HG02943 (cell line): Measurements from ENCODE around the gene SHISA8.

Experiments
- ATAC-seq: cut with Tn5 transposase; IDR thresholded peaks from one replicate; pipeline ENCODE4 v1.9.1; 2021; ENCODE audit warnings: mild to moderate bottlenecking, low read depth, moderate library complexity; ENCODE audit not compliant: unreplicated experiment

The SHISA8 gene

DNA sequence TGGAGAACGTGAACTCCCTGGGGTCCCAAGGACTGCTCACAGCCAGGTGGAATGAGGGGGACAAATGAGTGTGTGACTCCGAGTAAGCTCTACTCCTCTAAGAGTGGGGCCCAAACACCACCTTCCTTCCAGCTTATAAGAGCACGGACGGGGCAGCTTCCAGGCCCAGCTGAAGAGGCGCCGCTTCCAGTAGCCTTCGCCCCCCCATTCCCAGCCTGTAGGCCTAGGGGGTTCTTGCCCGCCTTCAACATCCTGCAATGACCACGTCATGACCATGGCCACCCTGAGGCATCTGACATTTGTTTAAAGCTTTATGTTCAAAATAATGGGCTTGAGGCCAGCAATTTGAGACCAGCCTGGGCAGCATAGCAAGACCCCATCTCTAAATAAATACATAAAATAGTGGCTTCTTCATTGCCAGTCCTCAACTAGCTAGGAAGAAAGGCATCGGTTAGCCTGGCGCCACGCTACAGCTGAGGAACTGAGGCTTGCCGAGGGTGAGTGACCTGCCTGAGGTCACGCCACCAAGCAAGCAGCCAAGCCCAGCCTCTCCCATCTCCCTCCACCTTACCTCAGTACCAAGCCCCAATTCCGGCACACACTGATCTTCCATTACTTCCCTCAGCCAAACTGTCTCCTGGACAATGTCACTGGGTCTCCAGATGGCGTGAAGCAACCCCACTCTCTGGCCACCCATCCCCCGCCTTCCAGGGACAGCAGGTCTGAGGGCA lies 19.6 kb upstream of the SHISA8 start:
- no peak for ATAC-seq

DNA sequence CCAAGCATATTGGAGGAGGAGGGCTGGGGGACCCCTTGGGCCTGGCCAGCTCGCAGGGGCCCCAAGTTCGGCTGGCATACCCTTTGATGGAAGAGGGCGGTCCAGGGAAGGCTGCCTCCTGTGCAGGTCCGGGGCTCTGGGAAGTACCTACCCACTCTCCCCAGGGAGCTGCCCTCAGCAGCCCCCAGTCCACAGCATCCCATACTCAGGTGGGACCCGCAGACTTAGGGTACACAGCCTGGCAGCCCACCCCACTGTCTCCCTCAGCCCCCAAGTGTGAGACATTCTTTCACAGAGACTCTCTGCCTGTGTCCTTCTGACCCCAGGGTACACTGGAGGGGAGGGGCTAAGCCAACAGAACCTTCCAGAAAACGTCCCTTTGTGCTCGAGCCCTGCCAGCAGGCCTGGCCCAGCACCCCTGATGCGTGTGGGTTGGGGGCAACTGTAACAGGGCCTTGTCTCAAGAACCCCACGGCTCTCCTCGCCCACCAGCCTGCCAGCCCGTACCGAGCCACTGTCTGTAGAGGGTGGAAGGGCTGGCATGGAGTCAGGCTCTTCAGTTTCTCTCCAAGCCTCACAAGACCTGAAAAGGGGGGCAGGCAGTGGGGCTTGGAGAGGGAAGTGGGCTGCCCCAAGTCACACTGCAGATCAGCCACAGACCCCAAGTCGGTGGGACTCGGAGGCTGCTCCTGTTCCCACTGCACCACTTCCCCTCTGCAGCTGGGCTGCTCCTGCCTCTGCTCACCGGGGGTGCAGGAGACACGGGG lies 18.7 kb upstream of the SHISA8 start:
- ATAC-seq, result no peak

DNA sequence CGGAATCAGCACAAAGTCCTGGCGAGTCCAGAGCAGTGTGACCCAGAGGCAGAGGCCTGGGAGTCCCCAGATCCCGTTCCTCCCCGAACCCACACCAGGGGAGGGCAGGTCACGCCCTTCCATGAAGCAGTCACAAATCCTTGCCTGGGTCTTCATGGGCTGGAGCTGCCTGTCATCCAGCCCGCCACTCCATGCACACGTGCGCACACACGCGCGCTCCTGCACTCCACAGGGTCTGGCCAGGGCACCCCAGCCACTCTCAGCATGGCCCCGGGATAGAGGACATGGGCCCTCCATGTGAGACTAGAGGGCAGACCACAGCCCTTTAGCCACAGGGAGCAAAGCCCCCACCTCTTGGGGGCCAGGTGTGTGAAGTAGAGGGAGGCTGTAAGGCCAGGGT lies 17.5 kb upstream of the SHISA8 start:
- ATAC-seq, result no peak

DNA sequence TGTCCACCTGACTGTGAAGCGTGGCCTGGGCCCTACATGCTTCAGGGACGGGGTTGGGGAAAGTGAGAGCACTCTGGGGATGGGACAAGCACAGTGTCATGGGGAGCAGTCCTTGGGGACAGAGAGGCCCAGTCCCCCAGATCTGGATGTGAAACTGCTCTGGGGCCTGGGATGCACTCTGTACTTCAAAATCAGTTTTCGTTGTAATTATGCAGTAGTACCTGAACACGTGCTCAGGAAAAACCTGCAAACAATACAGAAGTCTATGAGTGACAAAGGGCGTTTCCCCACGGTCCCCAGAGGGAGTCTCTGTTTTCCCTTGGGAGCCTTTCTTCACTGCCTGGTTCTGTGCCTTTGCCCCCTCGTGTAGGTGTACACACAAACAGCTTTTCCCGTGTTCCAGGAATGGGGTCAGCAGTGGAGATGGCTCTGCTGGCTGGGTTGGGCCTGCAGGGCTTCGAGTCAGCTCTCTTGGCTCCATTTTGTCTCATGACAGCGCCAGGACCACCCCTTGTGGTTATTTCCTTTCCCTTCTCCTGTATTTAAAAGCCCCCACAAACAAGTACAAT lies 16.9 kb upstream of the SHISA8 start:
- no peak for ATAC-seq

DNA sequence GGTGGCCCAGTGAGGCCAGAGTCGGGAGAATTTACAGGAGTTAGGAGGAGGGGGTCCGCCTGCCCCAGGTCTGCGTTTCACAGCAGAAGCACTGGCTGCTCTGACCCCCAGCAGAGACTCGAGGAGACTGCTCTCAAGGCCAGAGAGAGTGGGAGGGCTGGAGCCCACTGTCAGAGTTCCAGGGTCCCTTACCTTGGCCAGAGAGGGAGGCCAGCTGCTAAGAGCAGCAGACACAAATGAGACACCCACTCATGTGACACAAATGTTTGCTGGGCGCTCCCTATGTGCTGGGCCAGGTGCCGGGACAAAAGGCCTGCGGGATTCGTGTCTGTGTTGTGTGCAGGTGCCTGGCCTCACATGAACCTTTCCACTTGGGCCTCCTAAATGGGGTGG lies 14.5 kb upstream of the SHISA8 start:
- no peak for ATAC-seq

DNA sequence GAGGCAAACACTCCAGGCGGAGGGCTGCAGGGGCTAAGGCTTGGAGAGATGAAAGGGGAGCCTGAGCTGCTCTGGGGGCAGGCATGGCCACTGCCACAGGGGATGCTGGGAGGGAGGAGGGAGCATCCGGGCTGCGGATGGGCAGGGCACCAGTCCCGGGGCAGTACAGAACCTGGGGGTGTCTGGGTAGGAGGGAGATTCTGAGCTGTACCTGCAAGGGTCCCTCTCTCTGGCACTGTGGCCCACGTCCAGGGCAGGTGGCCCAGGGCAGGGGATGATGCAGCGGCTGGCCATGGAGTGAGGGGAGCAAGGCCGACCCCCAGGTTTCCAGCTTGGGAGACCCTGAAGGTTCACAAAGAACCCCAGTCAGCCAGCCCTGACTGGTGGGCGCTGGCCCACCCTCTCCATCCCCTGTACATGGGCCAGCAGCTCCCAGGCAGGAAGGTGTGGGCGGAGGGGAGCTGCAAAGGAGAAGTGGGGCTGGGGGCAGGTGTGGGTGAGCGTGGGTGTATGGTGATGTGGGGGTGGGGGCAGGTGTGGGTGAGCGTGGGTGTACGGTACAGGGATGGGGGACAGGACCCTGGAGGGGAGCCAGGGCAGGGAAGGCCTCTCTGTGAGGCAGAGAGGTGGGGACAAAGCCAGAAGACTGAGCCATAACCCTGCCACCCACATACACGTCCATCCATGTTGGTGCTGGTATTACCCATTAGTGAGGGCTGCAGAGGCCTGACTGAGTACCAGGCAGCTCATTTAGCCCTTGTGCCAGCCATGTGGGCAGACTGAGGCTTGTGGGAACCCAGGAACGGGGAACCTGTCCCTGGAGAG lies 13.9 kb upstream of the SHISA8 start:
- no peak for ATAC-seq

DNA sequence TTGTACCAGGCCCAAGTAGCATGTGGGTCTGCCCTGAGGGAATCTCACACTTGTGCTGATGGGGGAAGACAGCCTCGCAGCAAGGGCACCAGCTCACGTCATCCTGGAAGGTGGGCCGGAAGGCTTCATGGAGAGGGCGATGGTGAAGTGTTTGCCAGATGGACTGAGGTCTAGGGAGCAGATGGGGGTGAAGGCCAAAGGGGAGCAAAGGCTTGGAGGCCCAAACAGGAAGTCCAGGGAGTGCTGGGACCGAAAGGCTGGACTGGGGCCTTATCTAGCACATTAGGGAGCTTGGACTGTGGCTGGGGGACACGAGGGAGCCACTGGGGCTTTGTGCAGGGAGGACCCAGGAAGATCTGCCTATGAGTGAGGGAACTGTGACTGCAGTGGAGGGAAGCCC lies 12.9 kb upstream of the SHISA8 start:
- no peak for ATAC-seq

DNA sequence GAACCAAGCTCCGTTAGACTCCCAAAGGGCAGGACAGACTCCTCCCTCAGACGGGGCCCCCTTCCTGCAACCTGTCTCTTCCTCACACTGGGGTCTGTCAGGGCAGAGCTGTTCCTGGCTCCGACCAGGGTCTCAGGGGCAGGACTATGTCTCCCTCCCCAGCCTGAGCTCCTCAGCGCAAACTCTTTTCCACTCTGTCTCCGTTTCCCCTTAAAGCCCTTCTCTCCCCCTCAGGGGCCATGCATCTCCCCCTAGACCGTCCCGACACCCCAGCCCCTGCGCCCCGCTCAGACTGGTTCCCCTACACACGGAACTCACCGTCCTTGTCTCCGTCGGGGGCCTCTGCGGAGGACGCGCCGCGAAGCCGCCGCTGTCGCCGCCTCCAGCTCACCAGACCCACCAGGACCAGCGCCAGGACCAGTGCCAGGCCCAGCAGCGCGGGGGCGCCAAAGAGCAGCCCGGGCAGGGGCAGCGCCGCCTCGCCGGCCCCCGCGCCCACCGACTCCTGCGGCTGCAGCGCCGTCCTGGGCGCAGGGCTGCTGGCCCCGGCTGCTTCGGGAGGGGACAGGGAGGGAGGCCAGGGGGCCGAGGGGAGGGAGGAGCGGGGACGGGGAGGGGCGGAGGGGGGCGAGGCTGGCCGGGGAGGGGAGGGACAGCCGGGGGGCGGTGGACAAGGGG lies 11.0 kb upstream of the SHISA8 start:
- ATAC-seq, result no peak

DNA sequence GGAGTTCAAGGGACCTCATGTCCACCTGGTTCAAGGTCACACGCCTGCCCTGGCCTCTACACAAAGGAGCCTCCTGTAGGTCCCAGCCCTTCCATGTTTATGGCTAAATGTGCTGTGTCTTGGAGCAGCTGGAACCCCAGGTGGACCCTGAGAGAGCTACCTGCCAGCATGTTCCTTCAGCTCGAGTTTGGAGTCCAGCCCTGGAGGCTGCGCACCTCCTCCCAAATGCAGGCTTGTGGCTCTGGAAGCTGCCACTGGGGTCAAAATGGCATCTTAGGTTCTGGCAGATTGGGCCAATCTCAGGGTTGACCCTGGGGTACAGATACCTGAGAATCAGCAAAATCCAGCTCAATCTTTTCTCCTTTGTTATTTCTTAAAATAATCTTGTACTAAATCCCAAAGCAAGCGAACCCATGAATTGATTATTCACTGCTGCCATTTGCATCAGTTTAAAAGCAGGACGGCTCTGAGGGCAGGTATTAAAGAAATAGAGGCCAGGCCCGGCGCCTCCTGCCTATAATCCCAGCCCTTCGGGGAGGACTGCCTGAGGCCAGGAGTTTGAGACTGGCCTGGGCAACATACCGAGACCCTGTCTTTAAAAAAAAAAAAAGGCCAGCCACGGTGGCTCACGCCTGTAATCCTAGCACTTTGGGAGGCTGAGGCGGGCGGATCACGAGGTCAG lies 8.9 kb upstream of the SHISA8 start:
- no peak for ATAC-seq

DNA sequence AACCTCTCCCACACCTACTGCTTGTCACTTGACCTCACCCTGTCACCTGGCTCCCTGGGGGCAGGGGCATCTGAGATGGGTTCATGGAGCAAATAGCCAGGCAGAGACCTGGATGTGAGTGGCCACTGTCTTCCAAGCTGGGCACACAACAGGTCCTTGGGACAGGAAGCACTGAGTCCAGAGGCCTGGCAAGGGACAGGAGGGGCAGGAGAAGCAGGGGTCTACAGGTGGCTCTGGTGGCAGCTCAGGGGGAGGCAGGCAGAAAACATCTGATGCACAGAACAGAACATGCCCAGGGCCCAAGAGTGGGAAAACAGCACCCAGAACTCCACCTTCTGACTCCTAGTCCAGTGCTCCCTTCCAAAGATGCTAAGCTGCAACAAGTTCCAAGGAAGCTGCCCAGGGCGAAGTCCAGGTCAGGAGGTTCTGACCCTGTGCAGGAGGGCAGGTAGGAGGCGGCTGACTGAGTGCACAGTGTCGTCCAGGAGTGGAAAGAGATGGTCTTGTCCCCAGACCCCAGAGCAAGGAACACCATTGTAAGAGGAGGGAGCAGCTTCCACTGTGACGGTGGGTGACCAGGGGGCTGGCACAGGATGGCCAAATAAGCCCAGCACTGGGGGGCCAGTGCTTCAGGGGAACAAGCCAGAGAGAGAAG lies 8.2 kb upstream of the SHISA8 start:
- ATAC-seq, result no peak

DNA sequence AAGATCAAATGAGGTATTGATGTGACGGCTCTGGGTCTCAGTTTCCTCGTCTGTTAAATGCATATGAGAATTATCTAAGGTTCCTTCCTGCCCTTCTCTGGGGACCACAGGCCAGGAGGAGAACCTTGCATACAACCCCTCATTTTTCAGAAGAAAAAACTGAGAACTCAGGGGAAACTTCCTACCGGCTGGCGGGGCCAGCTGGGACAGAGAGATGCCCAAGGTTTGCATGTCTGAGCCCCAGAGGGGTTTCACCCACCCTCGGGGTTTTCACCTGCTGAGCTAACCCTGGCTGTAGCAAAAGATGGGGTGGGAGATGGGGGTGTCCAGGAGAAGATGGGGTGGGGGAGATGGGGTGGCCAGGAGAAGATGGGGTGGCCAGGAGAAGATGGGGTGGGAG lies 7.5 kb upstream of the SHISA8 start:
- ATAC-seq, result no peak

DNA sequence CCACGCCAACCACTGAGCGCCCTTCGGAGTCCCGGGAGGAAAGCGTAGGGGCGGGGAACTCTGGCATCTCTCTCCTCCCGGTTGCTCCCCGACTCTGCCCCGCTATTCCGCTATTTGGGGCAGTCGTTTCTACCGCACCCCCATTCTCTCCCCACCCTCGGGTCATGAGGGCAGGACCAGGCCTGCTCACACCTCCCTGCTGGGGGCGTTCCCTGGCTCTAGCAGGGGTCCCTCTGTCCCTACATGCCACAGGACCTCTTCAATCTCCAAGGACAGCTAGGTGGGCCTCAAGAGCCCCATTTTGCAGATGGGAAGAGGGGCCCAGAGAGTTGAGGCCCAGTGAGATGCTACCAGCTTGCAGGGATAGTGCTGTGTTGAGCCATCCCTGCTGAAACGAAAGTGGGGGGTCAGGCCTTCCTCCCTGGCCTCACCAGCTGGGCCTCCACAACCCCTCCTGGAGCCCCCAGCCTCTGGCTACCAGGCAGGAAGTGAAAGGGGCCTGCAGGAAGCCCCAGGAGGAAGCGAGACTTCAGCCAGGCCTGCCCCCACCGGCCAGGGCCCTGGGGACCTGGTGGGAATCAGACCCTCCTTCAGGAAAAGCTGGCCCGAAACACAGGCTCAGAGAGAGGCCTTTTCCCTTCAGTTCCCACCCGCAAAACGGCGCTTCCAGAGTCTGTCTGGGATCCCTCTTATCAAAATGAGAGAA lies 5.5 kb upstream of the SHISA8 start:
- peak; percentile 20 for ATAC-seq

DNA sequence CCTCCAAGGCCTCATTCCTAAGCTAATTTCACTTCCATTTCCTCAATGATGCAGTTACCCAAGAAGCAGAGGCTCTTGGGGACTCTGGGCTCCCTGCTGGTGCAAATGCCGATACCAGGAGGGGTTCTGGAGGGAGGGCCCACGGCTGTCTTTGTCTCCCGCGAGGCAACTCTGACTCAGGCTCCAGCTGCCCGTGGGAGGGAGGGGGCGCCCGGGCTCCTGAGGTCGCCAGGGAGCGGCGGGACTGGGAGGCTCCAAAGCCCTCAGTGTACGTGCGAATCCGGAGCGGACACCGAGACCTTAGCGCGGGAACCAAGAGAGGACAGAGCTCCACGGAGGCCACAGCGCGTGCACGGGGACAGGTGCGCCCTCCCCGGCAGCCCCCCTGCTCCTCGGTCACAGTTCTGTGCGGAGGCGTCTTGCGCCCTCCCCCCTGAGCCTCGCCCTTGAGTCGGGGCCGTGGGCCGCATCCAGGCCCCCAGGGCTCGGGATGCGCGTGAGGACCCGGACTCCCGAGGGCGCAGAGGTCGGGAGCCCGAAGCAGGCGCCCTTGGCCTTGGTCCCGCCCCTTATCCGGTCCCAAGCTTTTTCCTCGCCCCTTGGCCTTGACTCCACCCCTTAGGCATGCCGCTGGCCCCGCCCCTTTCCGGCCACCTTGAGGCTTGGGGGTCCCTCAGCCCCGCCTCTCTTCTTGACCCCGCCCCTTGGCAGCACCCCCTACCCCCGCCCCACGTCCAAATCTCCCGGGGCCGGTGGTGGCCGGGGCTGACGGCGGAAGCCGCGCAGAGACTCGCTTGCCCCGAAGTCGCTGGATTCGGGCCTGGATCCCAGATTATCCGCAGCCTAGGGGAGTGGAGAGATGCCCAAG lies 4.7 kb upstream of the SHISA8 start:
- ATAC-seq, result peak; percentile 47

DNA sequence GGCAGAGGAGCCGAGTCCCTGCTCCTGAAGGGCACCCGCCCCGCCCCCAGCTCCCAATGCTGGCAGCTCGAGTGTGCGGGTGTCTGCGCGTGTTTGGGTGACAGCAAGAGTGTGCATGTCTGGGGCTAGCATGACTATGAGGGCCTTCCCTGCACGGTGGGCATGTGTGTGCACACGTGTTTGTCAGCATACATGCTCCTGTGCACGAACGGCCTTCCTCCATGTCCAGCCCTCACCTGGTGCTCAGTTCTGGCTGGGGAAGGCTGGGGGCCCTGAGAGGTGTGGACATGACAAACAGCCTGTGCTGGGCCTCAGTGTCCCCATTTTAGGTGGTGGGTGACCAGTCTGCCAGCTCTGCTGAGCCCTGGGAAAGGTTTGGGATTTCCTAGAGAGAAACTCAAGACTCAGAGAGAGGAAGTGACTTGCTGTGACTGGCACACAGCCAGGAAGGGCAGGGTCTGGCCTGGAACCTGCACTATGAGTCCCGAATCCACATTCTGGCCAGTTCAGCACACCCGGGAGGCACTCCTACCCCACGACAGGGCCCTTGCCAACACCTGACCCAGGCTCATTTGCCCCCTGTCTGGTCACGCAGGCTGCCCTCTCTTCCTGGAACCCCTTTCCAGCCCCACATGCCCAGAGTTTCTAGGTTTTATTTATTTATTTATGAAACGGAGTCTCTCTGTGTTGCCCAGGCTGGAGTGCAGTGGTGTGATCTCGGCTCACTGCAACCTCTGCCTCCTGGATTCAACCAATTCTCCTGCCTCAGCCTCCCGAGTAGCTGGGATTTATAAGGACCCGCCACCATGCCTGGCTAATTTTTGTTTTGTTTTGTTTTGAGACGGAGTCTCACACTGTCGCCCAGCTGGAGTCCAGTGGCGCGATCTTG lies 3.3 kb upstream of the SHISA8 start:
- ATAC-seq, result no peak

DNA sequence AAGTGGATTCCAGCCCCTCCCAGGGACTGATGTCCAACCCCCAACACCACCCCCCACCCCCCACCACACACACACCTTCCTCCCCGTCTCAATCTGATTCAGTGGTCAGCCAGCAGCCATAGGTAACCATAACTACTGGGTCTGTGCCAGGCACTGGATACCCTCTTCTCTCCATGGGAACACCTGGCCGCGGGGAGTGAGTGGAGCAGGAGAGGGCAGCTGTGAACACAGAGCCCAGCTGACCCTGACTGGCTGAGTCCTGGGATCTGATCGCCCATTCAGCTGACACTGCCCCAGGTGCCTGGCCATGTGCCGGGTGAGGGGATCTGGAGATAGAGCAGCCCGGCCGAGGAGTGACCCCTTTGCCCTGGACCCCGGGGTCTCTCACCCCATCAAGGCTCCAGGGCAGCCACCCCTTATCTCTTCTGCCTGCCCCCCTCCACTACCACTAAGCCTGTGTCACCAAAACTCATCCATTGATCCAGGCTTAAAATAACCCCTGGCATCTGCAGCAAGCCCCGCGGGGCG lies 2.6 kb upstream of the SHISA8 start:
- no peak for ATAC-seq

DNA sequence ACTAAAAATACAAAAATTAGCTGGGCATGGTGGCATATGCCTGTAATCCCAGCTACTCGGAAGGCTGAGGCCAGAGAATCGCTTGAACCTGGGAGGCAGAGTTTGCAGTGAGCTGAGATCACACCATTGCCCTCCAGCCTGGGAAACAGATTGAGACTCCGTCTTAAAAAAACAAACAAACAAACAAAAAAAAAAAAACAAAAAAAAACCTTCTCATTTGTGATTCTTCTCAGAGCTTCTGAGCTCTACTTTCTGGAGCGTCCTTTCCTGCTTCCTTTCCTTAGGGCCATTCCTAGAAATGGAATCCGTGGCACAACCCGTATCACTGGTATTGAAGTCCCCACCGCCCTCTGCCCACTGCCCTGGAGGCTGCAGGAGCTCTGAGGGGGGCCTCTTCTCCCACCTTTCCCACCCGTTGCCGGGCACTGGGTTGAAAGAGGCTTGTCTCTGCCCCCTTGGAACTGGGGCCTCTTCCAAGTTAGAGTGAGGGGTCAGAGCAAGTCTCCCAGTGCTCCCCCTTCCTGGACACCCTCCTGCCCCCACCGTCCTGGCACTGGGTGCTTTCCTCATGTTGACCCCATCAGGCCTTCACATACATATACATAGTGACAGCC lies 2.0 kb upstream of the SHISA8 start:
- ATAC-seq, result no peak
